ENCODE results near the gene NUDT1. TPM values are rescaled to one million over a fixed set of nuclear protein-coding genes. Genes with fewer than 3 reads are reported as not detected.
A peak's percentile ranks its signal among the peaks of the same experiment; 100 is the strongest.

The NUDT1 gene
- polyA plus RNA-seq, 3 donors = 17.0 to 26.7 (median 21.1) TPM

DNA sequence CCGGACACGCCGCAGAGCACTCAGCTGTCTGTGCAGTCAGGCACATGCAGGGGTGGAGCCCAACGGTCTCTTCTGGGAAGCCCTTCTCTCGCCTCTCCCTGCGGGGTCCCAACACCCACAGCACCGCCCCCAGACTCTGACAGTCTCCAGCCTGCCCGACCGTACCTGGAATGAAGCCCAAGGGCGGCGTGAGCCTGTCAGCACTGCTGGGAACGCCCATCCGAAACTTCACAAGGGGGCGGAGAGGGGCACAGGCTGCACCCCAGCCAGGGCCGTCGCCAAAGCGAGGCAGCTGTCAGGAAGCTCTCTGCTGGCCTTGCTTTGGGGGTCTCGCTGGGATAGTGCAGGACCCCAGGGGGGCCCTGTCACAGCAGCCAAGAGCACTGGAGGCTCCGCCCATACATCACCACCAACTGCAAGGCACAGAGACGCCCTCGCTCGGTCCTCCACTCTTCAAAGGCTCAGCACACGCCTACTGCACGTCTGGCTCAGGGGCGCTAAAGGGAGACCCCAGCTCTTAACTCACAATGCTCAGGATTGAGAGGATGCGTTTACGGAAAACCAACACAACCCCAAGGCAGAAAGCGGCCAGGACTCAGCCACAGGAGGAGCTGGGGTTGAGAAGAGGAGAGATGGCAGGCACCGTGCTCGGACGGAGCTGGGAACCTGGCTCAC is 40.2 kb upstream of the NUDT1 start:
- DNase-seq (ENCODE audit: extremely low read depth in 1 of 11, low read depth in 9 of 11, low spot score in 4 of 11) = no peak

DNA sequence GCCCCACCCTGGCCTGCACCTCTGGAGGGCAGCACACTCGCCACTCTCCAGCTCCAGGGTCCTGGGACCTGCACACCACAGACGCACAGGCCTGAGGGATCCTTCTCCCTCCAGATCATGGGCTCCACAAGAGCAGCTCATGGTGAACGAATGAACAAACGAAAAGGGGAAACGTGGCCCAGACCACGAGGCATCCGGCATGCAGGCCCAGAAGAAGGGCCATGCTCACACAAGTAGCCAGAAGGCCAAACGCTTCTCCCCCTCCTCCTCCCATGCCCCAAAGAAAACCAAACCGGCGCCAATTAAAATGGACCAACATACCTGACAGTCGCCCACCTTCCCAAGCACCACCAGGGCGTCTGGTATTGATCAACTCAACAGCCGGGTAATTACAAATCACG is 39.7 kb upstream of the NUDT1 start:
- no peak for DNase-seq (ENCODE audit: extremely low read depth in 1 of 11, low read depth in 9 of 11, low spot score in 4 of 11)

DNA sequence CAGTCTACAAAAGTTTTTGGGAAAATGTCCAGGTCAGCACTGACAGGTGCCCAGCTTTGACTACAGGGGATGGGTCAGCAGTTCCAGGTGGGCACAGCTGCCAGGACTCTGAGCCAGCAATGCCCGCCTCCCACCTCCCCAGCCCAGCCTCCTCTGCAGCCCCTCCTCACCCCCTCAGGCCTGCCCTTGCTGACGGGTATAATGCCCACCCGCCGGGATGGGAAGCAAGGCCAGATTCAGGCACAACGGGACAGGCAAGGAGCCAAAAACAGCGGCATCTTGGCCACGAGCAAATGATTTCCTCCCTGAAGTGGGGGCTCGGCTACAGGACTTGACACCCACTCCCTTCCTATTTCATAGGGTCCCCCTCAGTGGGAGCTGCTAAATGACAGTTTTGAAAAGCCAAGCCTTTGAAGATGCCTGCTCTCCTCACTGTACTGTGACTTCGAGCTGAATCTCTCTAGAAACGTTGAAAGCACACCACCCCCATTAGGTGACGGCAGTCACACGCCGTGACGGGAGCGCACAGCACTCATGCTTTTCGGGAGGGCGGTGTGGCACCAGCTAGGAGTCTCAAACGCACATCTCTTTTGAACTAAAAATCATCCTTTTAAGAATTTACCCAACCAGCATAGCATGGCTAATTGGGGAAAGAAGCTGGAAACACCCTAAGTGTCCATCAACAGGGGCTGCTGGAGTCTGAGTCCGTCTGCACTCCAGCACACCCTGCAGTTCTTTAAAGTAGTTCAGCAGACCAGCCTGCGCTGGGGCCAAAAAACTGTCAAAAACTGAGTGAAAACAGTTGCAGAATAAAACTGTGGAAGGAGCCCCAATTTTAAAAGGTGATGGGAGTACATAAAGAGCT is 38.9 kb upstream of the NUDT1 start:
- DNase-seq (ENCODE audit: extremely low read depth in 1 of 11, low read depth in 9 of 11, low spot score in 4 of 11) = peak in 5 of 11 donors; percentile 20 to 49 (median 35)

DNA sequence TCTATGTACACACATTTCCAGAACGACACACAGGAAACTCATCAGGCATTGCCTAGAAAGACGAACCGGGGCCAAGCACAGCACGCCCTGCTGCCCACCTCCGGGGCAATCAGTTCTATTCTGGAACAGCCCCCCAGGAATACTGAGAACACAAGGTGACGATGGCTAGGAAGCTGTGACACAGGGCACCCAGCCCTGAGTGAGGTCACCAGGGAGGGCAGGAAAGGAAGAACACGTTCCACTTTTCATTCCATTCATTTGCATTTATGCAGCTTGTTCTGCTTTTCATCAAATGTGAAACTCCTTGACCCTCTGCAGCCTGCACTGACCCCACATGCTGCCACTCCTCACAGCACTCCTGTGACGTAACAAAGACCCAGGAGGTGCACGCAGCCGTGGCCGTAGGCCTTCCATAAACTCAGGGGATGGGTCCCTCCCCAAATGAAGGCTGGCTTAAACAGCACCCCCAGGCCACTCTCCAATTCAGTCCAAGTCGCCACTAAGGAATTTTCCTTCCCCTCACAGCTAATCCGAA is 38.2 kb upstream of the NUDT1 start:
- no peak for DNase-seq (ENCODE audit: extremely low read depth in 1 of 11, low read depth in 9 of 11, low spot score in 4 of 11)

DNA sequence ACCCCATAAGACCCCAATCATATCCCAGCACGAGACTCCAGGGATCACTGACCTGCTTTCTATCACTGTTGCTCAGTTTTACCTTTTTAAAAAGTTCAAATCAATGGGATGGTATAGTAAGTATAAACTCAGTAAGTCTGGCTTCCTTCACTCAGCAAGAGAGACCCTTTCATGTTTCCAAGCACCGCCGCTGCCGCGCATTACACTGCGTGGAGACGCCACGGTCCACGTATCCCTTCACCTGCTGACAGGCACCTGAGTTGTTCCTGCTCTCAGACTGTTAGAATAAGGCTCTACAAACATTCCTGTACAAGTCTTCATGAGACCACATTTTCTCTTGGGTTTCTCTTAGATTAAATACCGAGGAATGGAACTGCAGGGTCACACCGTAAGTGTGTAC is 37.6 kb upstream of the NUDT1 start:
- no peak for DNase-seq (ENCODE audit: extremely low read depth in 1 of 11, low read depth in 9 of 11, low spot score in 4 of 11)

DNA sequence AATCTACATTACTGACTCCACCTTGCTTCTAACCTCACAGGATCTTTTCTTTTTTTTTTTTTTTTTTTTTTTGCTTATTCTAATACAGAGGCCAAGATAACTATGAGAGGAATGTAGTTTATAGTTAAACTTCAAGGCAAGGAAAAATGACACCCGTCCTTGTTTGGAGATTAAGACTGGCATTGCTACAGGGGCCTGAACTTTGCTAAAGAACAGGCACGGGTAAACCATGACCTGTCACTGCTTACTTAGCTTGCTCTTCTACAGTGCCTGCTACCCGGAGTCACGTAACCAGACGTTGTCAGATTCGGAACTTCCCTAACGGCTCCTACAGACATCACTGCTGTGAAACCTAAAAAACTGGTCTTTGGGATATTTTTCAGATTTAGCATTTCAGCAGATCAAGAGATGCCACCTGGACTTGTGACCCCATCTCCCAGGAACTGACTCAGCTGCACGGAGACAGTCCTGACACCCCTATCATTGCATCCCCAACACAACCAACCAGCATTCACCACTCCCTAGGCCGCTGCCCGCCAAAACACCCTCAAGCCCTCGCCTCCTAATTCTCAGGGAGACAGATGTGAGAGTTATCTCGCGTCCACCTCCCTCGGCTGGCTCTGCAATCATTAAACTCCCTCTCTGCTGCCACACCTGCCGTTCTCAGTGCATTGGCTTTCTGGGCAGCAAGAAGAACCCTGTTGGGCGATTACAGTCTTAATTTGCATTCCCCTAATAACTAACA is 36.8 kb upstream of the NUDT1 start:
- no peak for DNase-seq (ENCODE audit: extremely low read depth in 1 of 11, low read depth in 9 of 11, low spot score in 4 of 11)

DNA sequence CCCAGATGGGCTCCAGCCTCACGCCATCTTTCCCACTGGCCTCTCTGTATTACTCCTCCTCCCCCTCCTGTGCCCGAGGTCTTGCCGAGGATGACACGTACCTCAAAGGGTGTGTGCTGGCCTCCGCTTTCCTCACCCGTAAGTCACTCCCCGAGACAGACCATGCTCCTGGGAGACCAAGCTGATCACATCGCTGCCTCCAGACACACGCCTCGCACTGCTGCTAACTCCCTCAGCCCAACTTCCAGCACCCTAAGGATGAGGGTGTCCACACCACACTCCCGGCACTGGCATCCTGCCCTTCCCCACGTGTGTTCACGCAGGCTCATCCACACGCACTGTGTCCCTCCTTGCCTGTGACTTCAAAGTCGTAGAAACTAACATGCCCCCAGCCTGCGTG is 33.3 kb upstream of the NUDT1 start:
- DNase-seq (ENCODE audit: extremely low read depth in 1 of 11, low read depth in 9 of 11, low spot score in 4 of 11) = no peak

DNA sequence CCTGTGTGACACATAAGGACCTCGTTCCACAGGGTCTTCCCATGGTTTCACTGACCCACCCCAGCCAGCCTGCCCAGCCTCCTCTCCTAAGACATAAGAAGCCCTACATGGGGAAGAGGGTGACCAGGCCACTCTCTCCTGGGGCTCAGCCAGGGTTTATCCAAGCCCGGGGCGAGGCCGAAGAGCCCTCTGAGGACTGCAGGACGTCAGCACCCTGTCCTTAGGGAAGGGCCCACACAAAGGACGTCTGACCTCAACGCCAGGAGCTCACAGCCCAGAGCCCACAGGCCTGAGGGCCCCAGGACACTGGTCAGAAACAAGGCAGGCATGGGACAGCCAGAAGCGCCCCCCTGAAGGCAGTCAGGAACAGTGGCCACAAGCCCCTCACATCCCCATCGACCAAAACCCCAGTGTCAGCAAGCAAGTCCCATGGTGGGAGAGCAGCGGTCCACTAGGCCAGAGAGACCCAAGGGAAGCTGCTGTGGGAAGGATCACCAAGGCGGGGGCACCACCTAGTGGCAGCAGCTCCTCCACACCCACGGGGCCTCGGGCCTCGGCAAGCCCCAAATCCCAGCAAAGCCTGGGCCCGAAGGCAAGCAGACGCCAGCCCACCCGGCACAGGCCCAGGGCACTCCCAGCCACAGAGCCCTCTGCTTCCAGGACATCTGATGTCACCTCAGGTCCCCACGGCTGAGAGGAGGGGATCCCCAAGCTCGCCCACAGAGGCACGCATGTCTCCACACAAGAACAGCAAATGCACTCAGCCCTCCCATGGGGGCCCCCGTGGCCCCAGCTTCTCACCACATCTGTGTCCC is 32.7 kb upstream of the NUDT1 start:
- peak in 9 of 11 donors; percentile 46 to 68 (median 61) for DNase-seq (ENCODE audit: extremely low read depth in 1 of 11, low read depth in 9 of 11, low spot score in 4 of 11)

DNA sequence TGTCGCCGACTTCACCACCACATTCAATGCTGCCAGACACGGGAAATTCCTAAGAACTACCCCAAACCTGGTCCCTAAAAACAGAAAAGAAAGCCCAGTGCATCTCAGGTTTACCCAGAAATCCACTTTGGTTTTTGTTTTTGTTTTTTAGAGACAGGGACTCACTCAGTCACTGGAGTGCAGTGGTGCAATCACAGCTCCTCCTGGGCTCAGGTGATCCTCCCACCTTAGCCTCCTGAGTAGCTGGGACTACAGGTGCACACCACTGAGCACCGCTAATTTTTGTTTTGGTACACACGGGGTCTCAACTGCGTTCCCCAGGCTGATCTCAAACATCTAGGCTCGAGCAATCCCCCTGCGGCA is 32.1 kb upstream of the NUDT1 start:
- DNase-seq (ENCODE audit: extremely low read depth in 1 of 11, low read depth in 9 of 11, low spot score in 4 of 11) = no peak

DNA sequence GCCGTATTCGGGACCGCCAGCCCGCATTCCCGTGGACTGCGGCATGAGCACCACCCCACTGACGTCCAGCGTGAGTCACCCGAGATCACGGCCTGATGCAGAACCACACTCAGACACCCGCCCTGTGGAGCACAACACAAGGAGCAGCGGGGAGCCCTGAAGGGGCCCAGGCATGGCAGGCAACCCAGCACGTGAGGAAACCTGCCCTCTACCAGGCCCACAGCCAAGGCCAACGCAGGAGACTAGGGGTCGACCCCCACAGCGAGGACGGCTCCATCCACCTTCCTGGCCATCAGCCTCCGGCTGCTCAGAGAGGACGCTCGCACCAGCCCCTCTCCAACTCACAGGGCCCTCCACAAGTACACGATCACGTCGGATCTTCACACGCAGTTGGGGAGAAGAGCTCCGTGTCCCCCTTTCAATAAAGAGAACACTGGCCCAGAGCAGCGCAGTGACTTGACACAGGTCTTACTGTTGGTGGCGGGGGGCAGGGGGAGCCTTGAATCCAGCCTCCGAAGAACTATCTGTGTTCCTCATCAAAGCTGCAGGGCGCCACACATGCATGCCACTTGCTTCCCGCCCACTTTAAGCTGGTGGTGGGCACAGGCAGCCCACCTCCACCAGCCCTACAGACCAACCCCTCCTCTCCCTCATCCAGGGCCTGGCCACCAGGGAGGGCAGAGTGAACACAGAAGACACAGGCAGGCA is 31.3 kb upstream of the NUDT1 start:
- no peak for DNase-seq (ENCODE audit: extremely low read depth in 1 of 11, low read depth in 9 of 11, low spot score in 4 of 11)

DNA sequence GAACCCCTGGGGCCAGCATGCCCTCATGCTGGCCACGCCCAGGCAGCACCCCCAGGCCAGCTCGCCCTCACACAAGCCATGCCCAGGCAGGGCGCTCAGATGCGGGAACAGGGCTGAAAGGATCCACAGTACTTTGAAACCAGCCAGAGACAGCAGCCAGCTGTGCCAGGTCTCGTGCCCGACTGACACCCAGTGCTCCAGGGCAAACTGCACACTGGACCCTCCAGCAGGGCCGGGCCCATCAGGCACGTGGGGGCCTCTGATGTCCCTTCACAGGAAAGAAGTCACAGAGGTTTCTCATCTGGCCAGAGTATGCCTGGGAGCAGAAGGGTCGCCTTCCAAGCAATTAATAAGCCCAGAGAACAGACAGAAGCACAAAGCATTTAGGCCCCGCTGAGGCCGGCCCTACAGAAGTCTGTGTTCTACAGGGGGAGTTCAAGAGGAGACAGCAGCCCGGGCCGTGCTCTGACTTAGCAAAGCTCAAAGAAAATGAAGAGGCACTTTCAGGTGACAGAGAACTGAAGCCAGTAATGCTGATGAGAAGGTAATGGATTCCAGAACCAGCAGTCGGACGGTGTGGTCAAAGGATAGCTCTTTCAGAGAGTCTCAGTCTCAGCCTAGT is 30.7 kb upstream of the NUDT1 start:
- no peak for DNase-seq (ENCODE audit: extremely low read depth in 1 of 11, low read depth in 9 of 11, low spot score in 4 of 11)

DNA sequence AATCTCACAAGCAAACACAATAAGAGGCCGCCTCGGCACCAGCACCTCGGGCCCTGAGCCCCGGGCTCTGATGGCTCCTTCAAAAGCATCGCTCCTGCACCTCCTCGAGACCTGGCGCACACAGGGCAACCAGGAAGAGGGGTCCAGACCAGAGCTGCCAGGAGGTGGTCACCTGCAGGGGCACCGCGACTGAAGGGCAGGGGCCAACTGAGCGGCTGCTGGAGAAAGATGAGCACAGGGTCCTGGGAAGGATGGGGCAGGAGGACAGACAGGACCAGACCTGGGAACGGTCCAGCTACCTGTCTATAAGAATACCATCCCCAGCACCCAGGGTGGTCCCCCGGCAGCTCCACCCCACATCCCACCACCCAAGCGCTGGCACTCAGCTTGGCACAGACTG is 30.1 kb upstream of the NUDT1 start:
- no peak for DNase-seq (ENCODE audit: extremely low read depth in 1 of 11, low read depth in 9 of 11, low spot score in 4 of 11)

DNA sequence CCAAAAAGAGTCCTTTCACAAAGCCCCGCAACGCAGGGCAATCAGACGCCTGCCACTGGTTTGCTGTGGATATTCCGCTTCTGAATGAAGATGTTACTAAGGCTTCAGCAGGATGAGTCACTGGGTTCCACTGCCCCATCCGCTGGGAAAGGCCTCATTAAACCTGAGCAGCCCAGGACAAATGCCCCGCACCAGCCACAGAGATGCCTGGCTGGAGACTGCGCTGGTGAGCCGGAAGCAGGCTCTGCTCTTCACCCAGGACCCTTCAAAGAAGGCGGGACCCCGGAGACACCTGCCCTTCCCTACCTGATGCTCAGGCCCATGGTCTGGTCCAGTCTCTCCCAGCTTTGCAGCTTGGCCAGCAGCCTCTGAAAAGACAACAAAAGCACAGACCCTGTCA is 29.1 kb upstream of the NUDT1 start:
- DNase-seq (ENCODE audit: extremely low read depth in 1 of 11, low read depth in 9 of 11, low spot score in 4 of 11) = no peak

DNA sequence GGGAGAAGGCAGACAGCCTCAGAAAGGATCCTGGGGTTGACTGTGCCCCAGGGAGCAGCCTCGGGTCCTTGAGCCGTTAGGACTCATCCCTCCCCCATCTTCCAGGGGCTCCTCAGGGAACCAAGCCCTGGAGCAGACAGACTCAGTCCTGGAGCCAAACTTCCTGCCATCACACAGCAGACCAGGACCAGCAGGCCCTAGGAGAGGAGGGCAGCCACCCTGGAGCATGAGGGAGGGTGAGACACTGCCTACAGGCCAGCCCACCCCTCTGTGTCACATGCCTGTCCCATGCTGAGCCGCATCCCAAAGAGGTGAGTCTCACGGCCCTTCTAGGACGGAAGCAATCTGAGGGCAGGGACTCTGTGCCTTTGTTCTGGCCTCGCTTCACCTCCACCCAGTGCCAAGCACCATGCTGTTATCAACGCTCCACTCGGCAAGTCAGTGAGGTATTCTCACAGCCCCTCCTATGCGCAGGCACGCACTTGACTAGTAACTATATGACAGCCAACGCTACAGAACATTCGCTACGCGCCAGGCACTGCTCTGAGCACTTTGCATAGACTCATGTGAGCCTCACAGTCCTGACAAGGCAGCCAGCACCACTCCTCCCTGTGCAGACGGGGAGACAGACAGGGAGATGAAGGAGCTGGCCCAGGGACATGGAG is 28.3 kb upstream of the NUDT1 start:
- no peak for DNase-seq (ENCODE audit: extremely low read depth in 1 of 11, low read depth in 9 of 11, low spot score in 4 of 11)

DNA sequence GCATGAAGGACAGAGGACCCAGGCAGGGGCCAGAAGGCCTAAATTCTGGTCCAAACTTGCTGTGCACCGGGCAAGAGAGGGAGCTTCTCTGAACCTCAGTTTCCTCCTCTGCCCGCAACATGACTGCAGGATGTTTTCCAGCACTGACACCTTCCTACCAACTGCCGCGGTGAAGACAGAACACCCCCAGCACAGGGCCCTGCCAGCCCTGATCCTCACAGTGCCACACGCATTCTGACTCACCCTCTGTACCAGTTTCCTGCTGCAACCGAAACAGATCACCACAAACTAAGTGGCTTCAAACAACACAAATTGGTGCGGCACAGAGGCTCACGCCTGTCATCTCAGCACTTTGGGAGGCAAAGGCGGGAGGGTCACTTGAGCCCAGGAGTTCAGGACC is 27.4 kb upstream of the NUDT1 start:
- no peak for DNase-seq (ENCODE audit: extremely low read depth in 1 of 11, low read depth in 9 of 11, low spot score in 4 of 11)

DNA sequence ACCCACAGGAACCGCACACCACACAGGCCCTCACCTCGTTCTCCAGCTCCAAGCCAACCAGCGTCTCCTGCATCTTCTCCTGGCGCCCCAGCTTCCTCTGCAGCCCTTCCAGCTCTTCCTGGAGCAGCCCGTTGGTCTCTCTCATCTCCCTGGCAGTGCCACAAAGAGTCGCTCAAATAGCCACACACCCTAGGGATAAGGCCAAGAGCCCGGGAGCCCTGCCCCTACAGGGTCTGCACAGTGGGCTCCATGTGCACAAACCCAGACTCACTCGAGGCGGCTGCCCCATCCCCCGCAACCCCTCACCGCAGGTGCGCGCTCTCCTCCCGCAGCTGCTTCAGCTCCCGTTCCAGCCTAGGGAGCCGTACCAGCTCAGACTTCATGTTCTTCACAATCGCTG is 26.2 kb upstream of the NUDT1 start:
- DNase-seq (ENCODE audit: extremely low read depth in 1 of 11, low read depth in 9 of 11, low spot score in 4 of 11) = no peak

DNA sequence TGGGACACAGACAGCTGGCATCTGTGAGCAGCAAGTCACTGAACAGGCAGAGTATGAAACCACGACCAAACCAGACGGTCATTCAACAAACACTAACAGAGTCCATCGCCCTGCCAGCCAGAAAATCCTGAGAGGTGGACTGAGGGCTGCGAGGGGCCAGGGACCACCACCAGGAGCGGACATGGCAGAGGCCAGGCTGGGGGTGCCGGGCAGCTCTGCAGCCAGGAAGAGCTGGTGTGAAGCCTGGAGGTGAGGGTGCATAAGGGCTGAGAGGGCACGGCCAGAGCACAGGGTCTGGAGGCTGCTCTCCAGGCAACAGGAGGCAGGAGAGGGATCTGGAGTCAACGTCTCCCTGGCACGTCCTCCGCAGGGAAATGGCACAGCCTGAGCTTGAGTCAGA is 24.8 kb upstream of the NUDT1 start:
- DNase-seq (ENCODE audit: extremely low read depth in 1 of 11, low read depth in 9 of 11, low spot score in 4 of 11) = no peak

Measured in renal cortex interstitium (tissue), 11 donors.